H1 (cell line): ENCODE results near the gene GJB6.

ENCODE experiments used
- CHD2 ChIP-seq: IDR thresholded peaks from 2 replicates; pipeline ENCODE4 v1.6.1; 2012; ENCODE audit warnings: low read length, improper control_type of control experiment
- CTCF ChIP-seq, 3 experiments: IDR thresholded peaks; 1 replicate in 2 of 3; 2 replicates in 1 of 3; pipeline versions ENCODE4 v1.5.1 to v1.6.1; 2011; ENCODE audit warnings: low read length in 3 of 3, mild to moderate bottlenecking in 3 of 3, inconsistent platforms in 2 of 3, low read depth in 1 of 3, moderate library complexity in 1 of 3; ENCODE audit not compliant: insufficient read depth in 1 of 3; ENCODE audit errors: control extremely low read depth in 1 of 3
- EZH2 ChIP-seq: fragments of 200-600 bp; sonication (generic); IDR thresholded peaks from 2 replicates; pipeline ENCODE4 v1.7.1; 2012; ENCODE audit warnings: low read depth, mild to moderate bottlenecking, moderate library complexity, low read length, inconsistent platforms; ENCODE audit not compliant: severe bottlenecking
- GTF2F1 ChIP-seq: IDR thresholded peaks from 2 replicates; pipeline ENCODE4 v1.6.1; 2012; ENCODE audit warnings: low read depth, low read length, improper control_type of control experiment, borderline replicate concordance
- KDM5A ChIP-seq: fragments of 200-600 bp; IDR thresholded peaks from 2 replicates; pipeline ENCODE4 v1.7.1; 2012; ENCODE audit warnings: mild to moderate bottlenecking, low read length, inconsistent platforms, mixed read lengths
- POLR2A ChIP-seq, 2 experiments: IDR thresholded peaks; 1 replicate in 1 of 2; 2 replicates in 1 of 2; pipeline ENCODE4 v1.6.1; 2011; ENCODE audit warnings: low read depth in 2 of 2, low read length in 2 of 2, mild to moderate bottlenecking in 2 of 2; ENCODE audit errors: control extremely low read depth in 1 of 2
- POU5F1 ChIP-seq: IDR thresholded peaks from 2 replicates; pipeline ENCODE4 v1.6.1; 2011; ENCODE audit warnings: low read depth, mild to moderate bottlenecking, low read length, moderate library complexity
- RFX5 ChIP-seq: IDR thresholded peaks from 2 replicates; pipeline ENCODE4 v1.6.1; 2011; ENCODE audit warnings: low read depth, low read length, improper control_type of control experiment, borderline replicate concordance
- SP4 ChIP-seq: IDR thresholded peaks from 2 replicates; pipeline ENCODE4 v1.6.1; 2012; ENCODE audit warnings: low read length, inconsistent platforms

GRCh38 chr13:20230913-20231838 is 943 bp downstream of the GJB6 start:
- TF ChIP-seq CTCF (IDR thresholded peaks at IDR 0.05; ENCODE audit: control extremely low read depth in 1 of 3, insufficient read depth in 1 of 3, low read depth in 1 of 3, low read length in 3 of 3) (no peak), GTF2F1 (no peak), CHD2 (no peak), KDM5A (no peak), RFX5 (no peak), POU5F1 (no peak), POLR2A (IDR thresholded peaks at IDR 0.05; ENCODE audit: control extremely low read depth in 1 of 2, low read depth in 2 of 2, low read length in 2 of 2) (no peak), EZH2 (no peak), SP4 (no peak)
